Large intestine (tissue), 3 donors: ENCODE data around the gene NT5C3A. TPM values are rescaled to one million over a fixed set of nuclear protein-coding genes. Genes with fewer than 3 reads are reported as not detected.
"Not testable (repeated sequence)": the region's sequence is repeated elsewhere in the genome, so short reads cannot be mapped to it uniquely, and the experiment has no call there.

Source experiments
- DNase-seq, 2 donors: peaks; one replicate each; pipeline versions ENCODE4 v3.0.0 to v3.0.0-alpha.2; 2013
- H3K27ac ChIP-seq: one replicate; pipeline ENCODE4 v1.5.1; 2013; ENCODE audit warnings: low read length
- H3K27me3 ChIP-seq: 2 replicates; pipeline ENCODE4 v1.6.1; 2013; ENCODE audit warnings: low read length; ENCODE audit not compliant: control insufficient read depth, insufficient read depth
- H3K36me3 ChIP-seq: 2 replicates; pipeline ENCODE4 v1.6.1; 2013; ENCODE audit warnings: low read length; ENCODE audit not compliant: control insufficient read depth, insufficient read depth
- H3K4me1 ChIP-seq: one replicate; pipeline ENCODE4 v1.6.1; 2013; ENCODE audit warnings: low read length; ENCODE audit not compliant: control insufficient read depth, insufficient read depth
- H3K4me3 ChIP-seq: one replicate; pipeline ENCODE4 v1.5.1; 2013; ENCODE audit warnings: low read length
- H3K9me3 ChIP-seq: one replicate; pipeline ENCODE4 v1.6.1; 2013; ENCODE audit warnings: mild to moderate bottlenecking, low read depth, low read length, moderate library complexity; ENCODE audit not compliant: control insufficient read depth
- WGBS: methylation state at CpG from one replicate; pipeline ENCODE4 v1.1.5; 2013; ENCODE audit warnings: low lambda C conversion rate; ENCODE audit not compliant: insufficient coverage; 5-methylcytosine and 5-hydroxymethylcytosine counted together
- polyA plus RNA-seq: library from polyadenylated mRNA; unstranded; fragments of 120-200 nt; gene quantifications from one replicate; pipeline ENCODE4 v1.2.1, GENCODE V29; 2013

NT5C3A gene
- polyA plus RNA-seq, 1 donor = 84.6 TPM

- Histone ChIP-seq H3K36me3 (peaks cover 21% of the 10 kb centered on the region), H3K27ac (no peak overlapping the region), H3K9me3 (no peaks in the 10 kb centered on the region), H3K4me1 (no peaks in the 10 kb centered on the region), H3K27me3 (no peaks in the 10 kb centered on the region), H3K4me3 (no peak overlapping the region)
- no CpG with 5 or more reads among the region's 2 CpGs for WGBS
- DNase-seq = no peak
Measured at GRCh38 chr7:33009734-33010133, 52.8 kb downstream of the NT5C3A start.

GRCh38 chr7:33005690-33006089 is 56.9 kb downstream of the NT5C3A start:
- not testable (repeated sequence) for H3K27me3 ChIP-seq, H3K4me3 ChIP-seq, H3K4me1 ChIP-seq, H3K27ac ChIP-seq, H3K9me3 ChIP-seq, DNase-seq
- no CpG with 5 or more reads among the region's 4 CpGs for WGBS
- H3K36me3 ChIP-seq = peaks cover 14% of the 10 kb centered on the region

GRCh38 chr7:33005193-33005592 is 57.4 kb downstream of the NT5C3A start:
- not testable (repeated sequence) for H3K27me3 ChIP-seq, H3K4me1 ChIP-seq, H3K4me3 ChIP-seq, DNase-seq, H3K27ac ChIP-seq, H3K9me3 ChIP-seq
- peaks cover 14% of the 10 kb centered on the region for H3K36me3 ChIP-seq
- WGBS = no CpG with 5 or more reads among the region's 8 CpGs

GRCh38 chr7:33004104-33004616 is 58.4 kb downstream of the NT5C3A start:
- not testable (repeated sequence) for H3K9me3 ChIP-seq, H3K4me3 ChIP-seq, H3K27ac ChIP-seq, H3K4me1 ChIP-seq, DNase-seq, H3K27me3 ChIP-seq
- WGBS = no CpG with 5 or more reads among the region's 10 CpGs
- H3K36me3 ChIP-seq = peaks cover 14% of the 10 kb centered on the region

- H3K27ac ChIP-seq, H3K9me3 ChIP-seq, DNase-seq, H3K4me3 ChIP-seq, H3K27me3 ChIP-seq: not testable (repeated sequence)
- Histone ChIP-seq H3K36me3 (peaks cover 14% of the 10 kb centered on the region), H3K4me1 (peaks cover 11% of the 10 kb centered on the region)
Measured at GRCh38 chr7:33003111-33003510, 59.5 kb downstream of the NT5C3A start.

- peaks cover 14% of the 10 kb centered on the region for H3K4me1 ChIP-seq
- DNase-seq, H3K27me3 ChIP-seq, H3K36me3 ChIP-seq, H3K27ac ChIP-seq, H3K4me3 ChIP-seq, H3K9me3 ChIP-seq: not testable (repeated sequence)
- WGBS = no CpG with 5 or more reads among the region's 4 CpGs
Measured at GRCh38 chr7:32999380-32999779, 63.2 kb downstream of the NT5C3A start.

- H3K27me3 ChIP-seq, H3K9me3 ChIP-seq, H3K36me3 ChIP-seq, H3K4me3 ChIP-seq: not testable (repeated sequence)
- Histone ChIP-seq H3K27ac (peak overlapping the region; percentile 85), H3K4me1 (peaks cover 14% of the 10 kb centered on the region)
- DNase-seq = peak; percentile 75 to 88
- WGBS = 0% methylated on average over 4 of the region's 14 CpGs
Measured at GRCh38 chr7:32998361-32999171, 64.0 kb downstream of the NT5C3A start.

GRCh38 chr7:32997956-32998355 is 64.6 kb downstream of the NT5C3A start:
- H3K9me3 ChIP-seq, H3K4me3 ChIP-seq: not testable (repeated sequence)
- 100% methylated on average over 1 of the region's 4 CpGs for WGBS

GRCh38 chr7:32992750-32993149 is 69.8 kb downstream of the NT5C3A start:
- WGBS = no CpG with 5 or more reads among the region's 6 CpGs
- H3K4me3 ChIP-seq, H3K9me3 ChIP-seq, H3K4me1 ChIP-seq, H3K27me3 ChIP-seq, H3K36me3 ChIP-seq: not testable (repeated sequence)
- peak; percentile 81 to 90 for DNase-seq
- H3K27ac ChIP-seq = peak overlapping the region; percentile 76

More at GRCh38 chr7:32997956-32998355, 64.6 kb downstream of the NT5C3A start:
- H3K27ac ChIP-seq = peak overlapping the region; percentile 85
- H3K27me3 ChIP-seq, H3K36me3 ChIP-seq: not testable (repeated sequence)
- DNase-seq = peak in 1 of 2 donors; percentile 13
- peaks cover 14% of the 10 kb centered on the region for H3K4me1 ChIP-seq

- not testable (repeated sequence) for H3K27me3 ChIP-seq, H3K36me3 ChIP-seq, H3K4me1 ChIP-seq, DNase-seq, H3K9me3 ChIP-seq, H3K4me3 ChIP-seq
- no CpG with 5 or more reads among the region's 9 CpGs for WGBS
- H3K27ac ChIP-seq = peak overlapping the region; percentile 76
Measured at GRCh38 chr7:32991975-32992700, 70.4 kb downstream of the NT5C3A start.
